ENCODE measurements around the gene NEU3.
"Not testable (repeated sequence)": the region's sequence is repeated elsewhere in the genome, so short reads cannot be mapped to it uniquely, and the experiment has no call there.

Gene NEU3

DNA sequence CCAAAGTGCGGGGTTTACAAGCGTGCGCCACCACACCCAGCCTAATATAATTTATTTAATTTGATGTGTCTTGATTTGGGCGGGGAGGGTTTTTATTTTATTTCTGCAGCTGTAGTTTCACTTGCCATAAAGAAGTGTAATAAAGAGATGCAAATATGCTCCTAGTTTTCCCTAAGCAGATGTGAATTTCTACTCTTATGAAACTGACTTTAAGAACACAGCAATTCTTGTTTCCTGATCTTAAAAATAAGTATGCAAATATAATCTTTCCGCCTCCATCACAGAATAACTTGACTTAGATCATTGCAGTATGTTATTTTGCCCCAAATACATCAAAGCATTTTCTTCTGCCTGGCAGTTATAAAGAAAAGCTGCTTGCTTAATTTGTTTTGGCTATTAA is 35.3 kb upstream of the NEU3 start:
- H3K27ac ChIP-seq (ENCODE audit: low read length) = no peak overlapping the region
- no peaks in the 10 kb centered on the region for H3K27me3 ChIP-seq (ENCODE audit: control insufficient read depth in 1 of 2, insufficient read depth in 2 of 2, low read length in 2 of 2)
- no peaks in the 10 kb centered on the region for H3K9me3 ChIP-seq (ENCODE audit: control insufficient read depth in 2 of 2, low read length in 2 of 2)
- H3K9ac ChIP-seq (ENCODE audit: low read length in 2 of 2) = no peak overlapping the region
- H3K4me1 ChIP-seq (ENCODE audit: control insufficient read depth, insufficient read depth, low read length) = peaks cover 14% of the 10 kb centered on the region
- no peak overlapping the region for H3K4me3 ChIP-seq (ENCODE audit: low read length in 2 of 2)
- H3K36me3 ChIP-seq (ENCODE audit: control insufficient read depth in 2 of 2, insufficient read depth in 2 of 2, low read length in 2 of 2) = no peaks in the 10 kb centered on the region

DNA sequence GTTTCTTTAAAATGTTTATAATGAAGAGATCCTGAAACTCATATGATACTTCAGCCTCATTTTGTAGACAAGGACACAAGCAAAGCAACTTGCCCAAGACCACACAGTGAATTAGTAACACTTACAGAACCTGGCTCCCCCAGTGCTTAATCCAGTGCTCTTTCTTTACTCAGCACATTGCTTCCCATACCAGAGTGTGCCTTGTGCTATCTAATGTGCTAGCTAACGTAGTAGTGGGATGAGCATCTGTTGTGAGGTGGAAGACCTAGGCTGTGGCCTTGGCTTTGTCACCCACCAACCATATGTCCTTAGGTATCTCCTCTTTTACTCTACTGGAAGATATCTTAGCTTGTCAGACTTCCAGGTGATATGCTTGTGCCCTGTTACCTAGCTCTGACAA is 34.5 kb upstream of the NEU3 start:
- Histone ChIP-seq H3K9ac (ENCODE audit: low read length in 2 of 2) (no peak overlapping the region), H3K4me3 (ENCODE audit: low read length in 2 of 2) (no peak overlapping the region), H3K27ac (ENCODE audit: low read length) (no peak overlapping the region), H3K36me3 (ENCODE audit: control insufficient read depth in 2 of 2, insufficient read depth in 2 of 2, low read length in 2 of 2) (no peaks in the 10 kb centered on the region), H3K27me3 (ENCODE audit: control insufficient read depth in 1 of 2, insufficient read depth in 2 of 2, low read length in 2 of 2) (no peaks in the 10 kb centered on the region), H3K9me3 (ENCODE audit: control insufficient read depth in 2 of 2, low read length in 2 of 2) (no peaks in the 10 kb centered on the region), H3K4me1 (ENCODE audit: control insufficient read depth, insufficient read depth, low read length) (peaks cover 12% of the 10 kb centered on the region)

DNA sequence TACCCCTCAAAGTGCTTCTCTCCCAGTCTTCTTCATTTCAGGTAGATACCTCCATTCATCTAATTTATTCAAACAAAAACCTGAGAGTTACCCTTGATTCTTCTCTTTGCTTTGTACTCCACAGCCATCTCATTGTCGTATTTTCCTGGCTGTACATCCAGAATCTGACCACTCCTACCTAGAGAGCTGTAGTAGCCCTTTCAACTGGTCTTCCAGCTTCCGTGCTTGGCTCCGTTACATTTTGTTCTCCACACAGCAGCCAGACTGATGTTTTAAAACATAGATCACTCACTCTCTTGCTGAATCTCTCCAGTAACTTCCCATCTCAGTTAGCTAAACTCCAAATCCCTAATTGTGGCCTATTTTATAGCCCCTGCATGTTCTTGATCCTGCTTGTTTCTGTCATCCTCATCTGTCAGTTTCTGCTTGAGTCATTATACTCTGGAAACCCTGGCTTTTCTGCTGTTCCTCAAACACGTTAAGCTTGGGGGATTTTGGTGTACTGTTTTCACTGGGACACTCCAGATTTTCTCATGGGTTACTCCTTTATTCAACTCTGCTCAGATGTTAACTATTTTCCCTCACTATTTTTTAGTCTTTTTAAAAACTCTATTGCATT is 32.2 kb upstream of the NEU3 start:
- Histone ChIP-seq H3K36me3 (ENCODE audit: control insufficient read depth in 2 of 2, insufficient read depth in 2 of 2, low read length in 2 of 2) (no peaks in the 10 kb centered on the region), H3K9me3 (ENCODE audit: control insufficient read depth in 2 of 2, low read length in 2 of 2) (no peaks in the 10 kb centered on the region), H3K9ac (ENCODE audit: low read length in 2 of 2) (no peak overlapping the region), H3K27ac (ENCODE audit: low read length) (no peak overlapping the region), H3K4me1 (ENCODE audit: control insufficient read depth, insufficient read depth, low read length) (no peaks in the 10 kb centered on the region), H3K4me3 (ENCODE audit: low read length in 2 of 2) (no peak overlapping the region), H3K27me3 (ENCODE audit: control insufficient read depth in 1 of 2, insufficient read depth in 2 of 2, low read length in 2 of 2) (no peaks in the 10 kb centered on the region)

DNA sequence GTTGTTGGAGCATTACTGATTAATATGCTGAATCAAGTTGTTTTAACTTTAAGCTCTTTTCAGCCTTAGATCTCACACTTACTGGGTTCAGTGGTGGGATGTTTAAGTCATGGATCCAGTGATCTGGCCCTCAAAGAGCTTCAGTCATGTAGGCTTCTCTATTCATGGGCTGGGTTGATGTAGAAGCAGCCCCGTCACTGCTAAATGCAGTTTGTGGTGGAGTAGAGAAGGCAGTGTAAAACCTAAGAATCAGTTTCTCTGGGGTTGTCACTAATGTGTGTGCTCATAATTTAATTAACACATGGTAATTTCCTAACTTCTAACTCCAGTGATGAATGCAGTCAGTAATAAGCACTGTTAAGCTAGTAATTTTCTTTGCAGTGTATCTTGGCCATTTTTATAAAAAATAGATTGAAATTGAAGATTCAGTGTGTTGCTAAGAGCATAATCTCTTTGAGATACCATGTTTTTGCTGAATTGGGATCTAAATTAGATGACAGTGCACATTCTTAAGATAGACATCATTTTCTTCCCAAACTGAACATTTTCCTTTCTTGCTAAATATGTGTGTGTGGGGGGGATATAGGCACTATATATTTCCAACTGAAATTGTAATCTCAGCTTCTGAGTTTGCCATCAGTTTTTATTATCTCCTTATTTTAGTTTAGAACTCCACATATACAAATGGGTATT is 30.6 kb upstream of the NEU3 start:
- Histone ChIP-seq H3K27me3 (ENCODE audit: control insufficient read depth in 1 of 2, insufficient read depth in 2 of 2, low read length in 2 of 2) (no peaks in the 10 kb centered on the region), H3K27ac (ENCODE audit: low read length) (no peak overlapping the region), H3K4me3 (ENCODE audit: low read length in 2 of 2) (no peak overlapping the region), H3K9me3 (ENCODE audit: control insufficient read depth in 2 of 2, low read length in 2 of 2) (no peaks in the 10 kb centered on the region), H3K4me1 (ENCODE audit: control insufficient read depth, insufficient read depth, low read length) (no peaks in the 10 kb centered on the region), H3K36me3 (ENCODE audit: control insufficient read depth in 2 of 2, insufficient read depth in 2 of 2, low read length in 2 of 2) (no peaks in the 10 kb centered on the region), H3K9ac (ENCODE audit: low read length in 2 of 2) (no peak overlapping the region)

DNA sequence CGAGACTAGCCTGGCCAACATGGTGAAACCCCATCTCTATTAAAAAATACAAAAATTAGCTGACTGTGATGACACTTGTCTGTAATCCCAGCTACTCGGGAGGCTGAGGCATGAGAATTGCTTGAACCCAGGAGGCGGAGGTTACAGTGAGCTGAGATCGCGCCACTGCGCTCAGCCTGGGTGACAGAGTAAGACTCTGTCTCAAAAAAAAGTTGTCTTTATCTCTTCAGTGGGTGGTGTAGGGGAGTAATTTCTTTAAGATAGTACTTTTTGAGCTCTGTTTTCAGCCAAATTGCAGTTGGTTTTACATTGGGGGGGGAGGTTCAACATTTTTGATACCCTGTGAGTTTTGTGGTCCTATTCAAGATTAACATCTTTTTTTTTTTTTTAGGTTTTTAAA is 28.6 kb upstream of the NEU3 start:
- not testable (repeated sequence) for H3K4me1 ChIP-seq (ENCODE audit: control insufficient read depth, insufficient read depth, low read length); H3K36me3 ChIP-seq (ENCODE audit: control insufficient read depth in 2 of 2, insufficient read depth in 2 of 2, low read length in 2 of 2); H3K4me3 ChIP-seq (ENCODE audit: low read length in 2 of 2); H3K9me3 ChIP-seq (ENCODE audit: control insufficient read depth in 2 of 2, low read length in 2 of 2); H3K9ac ChIP-seq (ENCODE audit: low read length in 2 of 2); H3K27ac ChIP-seq (ENCODE audit: low read length); H3K27me3 ChIP-seq (ENCODE audit: control insufficient read depth in 1 of 2, insufficient read depth in 2 of 2, low read length in 2 of 2)

DNA sequence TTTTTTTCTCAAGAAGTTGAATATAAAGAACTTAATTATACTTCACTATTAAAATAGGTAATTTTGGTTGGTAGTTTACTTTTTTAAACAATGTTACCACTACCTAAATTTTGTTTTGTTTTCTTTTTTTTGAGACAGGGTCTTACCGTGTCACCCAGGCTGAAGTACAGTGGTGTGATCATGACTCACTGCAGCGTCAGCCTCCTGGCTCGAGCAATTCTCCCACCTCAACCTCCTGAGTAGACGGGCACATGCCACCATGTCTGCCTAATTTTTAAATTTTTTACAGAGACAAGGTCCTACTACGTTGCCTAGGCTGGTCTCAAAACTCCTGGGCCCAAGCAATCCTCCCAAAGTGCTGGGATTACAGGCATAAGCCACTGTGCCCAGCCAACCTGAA is 22.1 kb upstream of the NEU3 start:
- no peaks in the 10 kb centered on the region for H3K9me3 ChIP-seq (ENCODE audit: control insufficient read depth in 2 of 2, low read length in 2 of 2)
- no peak overlapping the region for H3K9ac ChIP-seq (ENCODE audit: low read length in 2 of 2)
- no peak overlapping the region for H3K4me3 ChIP-seq (ENCODE audit: low read length in 2 of 2)
- H3K36me3 ChIP-seq (ENCODE audit: control insufficient read depth in 2 of 2, insufficient read depth in 2 of 2, low read length in 2 of 2) = peaks cover 10 to 21% of the 10 kb centered on the region in 2 donors
- H3K27ac ChIP-seq (ENCODE audit: low read length) = no peak overlapping the region
- H3K4me1 ChIP-seq (ENCODE audit: control insufficient read depth, insufficient read depth, low read length) = no peaks in the 10 kb centered on the region
- no peaks in the 10 kb centered on the region for H3K27me3 ChIP-seq (ENCODE audit: control insufficient read depth in 1 of 2, insufficient read depth in 2 of 2, low read length in 2 of 2)

DNA sequence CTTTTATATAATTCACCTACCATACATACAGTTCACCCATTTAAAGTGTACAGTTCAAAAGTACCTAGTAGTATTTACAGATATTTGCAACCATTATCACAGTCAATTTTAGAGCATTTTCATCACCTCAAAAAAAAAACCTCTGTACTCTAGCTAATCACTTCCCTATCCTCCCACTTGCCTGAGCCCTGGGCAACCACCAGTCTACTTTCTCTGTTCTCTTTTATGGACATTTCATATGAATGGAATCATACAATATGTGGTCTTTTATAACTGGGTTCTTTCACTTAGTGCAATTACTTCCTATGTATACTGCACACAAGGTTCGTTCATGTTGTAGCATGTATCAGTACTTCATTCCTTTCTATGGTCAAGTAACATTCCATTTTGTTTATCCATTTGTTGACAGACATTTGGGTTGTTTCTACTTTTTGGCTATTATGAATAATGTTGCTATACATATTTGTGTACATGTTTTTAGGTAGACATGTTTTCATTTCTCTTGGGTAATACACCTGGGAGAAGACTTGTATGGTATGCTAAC is 17.8 kb upstream of the NEU3 start:
- Histone ChIP-seq H3K27me3 (ENCODE audit: control insufficient read depth in 1 of 2, insufficient read depth in 2 of 2, low read length in 2 of 2) (no peaks in the 10 kb centered on the region), H3K9ac (ENCODE audit: low read length in 2 of 2) (no peak overlapping the region), H3K27ac (ENCODE audit: low read length) (no peak overlapping the region), H3K4me1 (ENCODE audit: control insufficient read depth, insufficient read depth, low read length) (no peaks in the 10 kb centered on the region), H3K4me3 (ENCODE audit: low read length in 2 of 2) (no peak overlapping the region), H3K9me3 (ENCODE audit: control insufficient read depth in 2 of 2, low read length in 2 of 2) (no peaks in the 10 kb centered on the region), H3K36me3 (ENCODE audit: control insufficient read depth in 2 of 2, insufficient read depth in 2 of 2, low read length in 2 of 2) (peaks cover 13 to 30% of the 10 kb centered on the region in 2 donors)

DNA sequence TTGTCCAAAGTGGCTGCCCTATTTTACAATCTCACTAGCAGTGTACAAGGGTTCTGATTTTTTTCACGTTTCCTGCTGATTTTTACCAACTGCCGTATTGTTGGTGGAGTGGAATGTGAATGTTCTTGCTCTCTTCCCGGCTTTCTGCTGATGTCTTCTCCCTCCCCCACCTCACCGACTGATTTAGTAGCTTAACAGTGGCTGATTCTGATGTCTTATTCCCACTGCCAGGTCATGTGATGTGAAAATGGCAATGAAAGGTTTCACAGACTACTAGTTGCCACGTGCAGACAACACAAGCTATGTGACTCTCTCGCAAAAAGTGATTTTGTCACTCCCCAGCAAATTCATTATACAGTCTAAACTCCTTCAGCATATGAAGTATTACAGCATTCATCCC is 17.3 kb upstream of the NEU3 start:
- Histone ChIP-seq H3K9ac (ENCODE audit: low read length in 2 of 2) (no peak overlapping the region), H3K27me3 (ENCODE audit: control insufficient read depth in 1 of 2, insufficient read depth in 2 of 2, low read length in 2 of 2) (no peaks in the 10 kb centered on the region), H3K36me3 (ENCODE audit: control insufficient read depth in 2 of 2, insufficient read depth in 2 of 2, low read length in 2 of 2) (peaks cover 15 to 33% of the 10 kb centered on the region in 2 donors), H3K4me1 (ENCODE audit: control insufficient read depth, insufficient read depth, low read length) (no peaks in the 10 kb centered on the region), H3K27ac (ENCODE audit: low read length) (no peak overlapping the region), H3K9me3 (ENCODE audit: control insufficient read depth in 2 of 2, low read length in 2 of 2) (no peaks in the 10 kb centered on the region), H3K4me3 (ENCODE audit: low read length in 2 of 2) (no peak overlapping the region)

DNA sequence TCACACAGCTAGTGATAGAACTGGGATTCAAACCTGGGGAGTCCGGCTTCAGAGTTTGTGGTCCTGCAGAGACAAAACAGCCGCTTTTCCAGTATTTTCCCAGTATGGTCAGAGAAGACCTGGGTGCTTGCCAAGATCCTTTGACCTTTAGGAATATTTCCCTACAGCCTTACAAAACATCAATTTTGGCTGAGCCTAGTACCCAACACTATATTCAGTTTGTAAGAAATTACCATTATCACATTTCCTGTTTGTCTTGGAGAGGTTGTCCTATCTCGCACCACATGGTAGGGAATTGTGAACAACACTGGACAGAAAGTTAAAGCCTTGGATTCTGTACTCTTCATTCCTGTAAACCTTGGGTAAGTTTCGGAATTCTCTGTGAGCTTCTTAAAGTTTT is 10.7 kb upstream of the NEU3 start:
- Histone ChIP-seq H3K4me1 (ENCODE audit: control insufficient read depth, insufficient read depth, low read length) (no peaks in the 10 kb centered on the region), H3K27ac (ENCODE audit: low read length) (no peak overlapping the region), H3K9ac (ENCODE audit: low read length in 2 of 2) (no peak overlapping the region), H3K27me3 (ENCODE audit: control insufficient read depth in 1 of 2, insufficient read depth in 2 of 2, low read length in 2 of 2) (no peaks in the 10 kb centered on the region), H3K36me3 (ENCODE audit: control insufficient read depth in 2 of 2, insufficient read depth in 2 of 2, low read length in 2 of 2) (peaks cover 11 to 16% of the 10 kb centered on the region in 2 donors), H3K9me3 (ENCODE audit: control insufficient read depth in 2 of 2, low read length in 2 of 2) (no peaks in the 10 kb centered on the region), H3K4me3 (ENCODE audit: low read length in 2 of 2) (no peak overlapping the region)

DNA sequence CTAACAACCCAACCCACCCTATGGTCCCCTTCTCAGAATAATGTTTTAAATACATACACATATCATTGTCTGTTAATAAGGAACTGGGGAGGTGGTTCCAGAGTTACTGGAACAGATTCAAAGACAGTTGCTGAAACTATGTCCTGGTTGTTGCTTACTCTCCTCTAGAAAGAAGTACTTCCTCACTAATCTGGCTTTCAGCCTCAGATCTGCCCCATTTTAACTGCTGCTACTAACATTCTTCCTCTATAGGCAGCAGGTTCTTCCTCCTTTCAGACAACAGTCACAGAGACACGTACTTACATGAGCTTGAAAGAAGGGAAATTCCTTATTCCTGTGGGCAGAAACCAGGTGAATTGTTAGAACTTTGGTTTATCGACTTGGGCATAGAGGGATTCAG is 8.1 kb upstream of the NEU3 start:
- Histone ChIP-seq H3K9ac (ENCODE audit: low read length in 2 of 2) (no peak overlapping the region), H3K27ac (ENCODE audit: low read length) (no peak overlapping the region), H3K4me1 (ENCODE audit: control insufficient read depth, insufficient read depth, low read length) (no peaks in the 10 kb centered on the region), H3K36me3 (ENCODE audit: control insufficient read depth in 2 of 2, insufficient read depth in 2 of 2, low read length in 2 of 2) (peaks cover 9 to 11% of the 10 kb centered on the region in 2 donors), H3K4me3 (ENCODE audit: low read length in 2 of 2) (no peak overlapping the region), H3K9me3 (ENCODE audit: control insufficient read depth in 2 of 2, low read length in 2 of 2) (no peaks in the 10 kb centered on the region), H3K27me3 (ENCODE audit: control insufficient read depth in 1 of 2, insufficient read depth in 2 of 2, low read length in 2 of 2) (no peaks in the 10 kb centered on the region)

DNA sequence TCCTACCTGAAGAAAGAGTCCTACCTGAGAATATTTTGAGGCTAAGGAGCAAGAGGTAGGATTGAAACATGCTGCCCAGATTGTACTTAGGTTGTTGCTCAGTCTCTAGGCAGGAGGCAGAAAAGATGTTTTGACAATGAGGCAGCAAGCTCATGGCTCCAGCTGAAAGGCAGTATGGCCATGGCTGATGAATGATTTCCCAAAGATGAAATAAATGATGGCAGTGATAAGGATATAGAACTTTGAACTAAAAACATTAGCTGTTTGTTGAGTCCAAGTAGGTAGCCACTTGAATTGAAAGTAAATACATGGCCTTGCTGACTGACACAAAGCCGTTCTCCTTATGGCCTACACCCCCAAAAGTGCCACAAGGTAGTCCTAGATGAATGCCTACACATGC is 6.8 kb upstream of the NEU3 start:
- Histone ChIP-seq H3K4me3 (ENCODE audit: low read length in 2 of 2) (no peak overlapping the region), H3K4me1 (ENCODE audit: control insufficient read depth, insufficient read depth, low read length) (no peaks in the 10 kb centered on the region), H3K9ac (ENCODE audit: low read length in 2 of 2) (no peak overlapping the region), H3K36me3 (ENCODE audit: control insufficient read depth in 2 of 2, insufficient read depth in 2 of 2, low read length in 2 of 2) (peaks cover 5 to 8% of the 10 kb centered on the region in 2 donors), H3K27ac (ENCODE audit: low read length) (no peak overlapping the region), H3K27me3 (ENCODE audit: control insufficient read depth in 1 of 2, insufficient read depth in 2 of 2, low read length in 2 of 2) (no peaks in the 10 kb centered on the region), H3K9me3 (ENCODE audit: control insufficient read depth in 2 of 2, low read length in 2 of 2) (no peaks in the 10 kb centered on the region)
